NCI-H2107 treated with DMSO at 0.1 percent for 48 hours (cell line): Measurements from ENCODE around the gene ANKLE2.
"Not testable (repeated sequence)": the region's sequence is repeated elsewhere in the genome, so short reads cannot be mapped to it uniquely, and the experiment has no call there.

ENCODE experiments used
- DNase-seq: peaks from one replicate; lab custom pipeline; 2025; ENCODE audit not compliant: unreplicated experiment; lab: John Stamatoyannopoulos, UW

ANKLE2 gene

GRCh38 chr12:132692030-132692429 is 69.6 kb downstream of the ANKLE2 start:
- not testable (repeated sequence) for DNase-seq

GRCh38 chr12:132690112-132690511 is 71.5 kb downstream of the ANKLE2 start:
- DNase-seq: no peak

GRCh38 chr12:132689227-132689626 is 72.4 kb downstream of the ANKLE2 start:
- no peak for DNase-seq

GRCh38 chr12:132687211-132688164 is 74.1 kb downstream of the ANKLE2 start, which contains the start of the genes POLE and PXMP2:
POLE (minus strand) TSS chr12:132687342; CDS start chr12:132687315, 27 bp downstream.
PXMP2 (plus strand) TSS chr12:132687587; CDS start chr12:132687671, 84 bp downstream.
- DNase-seq: peak; percentile 82

GRCh38 chr12:132686825-132687210 is 74.8 kb downstream of the ANKLE2 start:
- no peak for DNase-seq

GRCh38 chr12:132685400-132685799 is 76.2 kb downstream of the ANKLE2 start:
- DNase-seq: no peak

GRCh38 chr12:132677492-132677891 is 84.1 kb downstream of the ANKLE2 start:
- DNase-seq: no peak

GRCh38 chr12:132675757-132676432 is 85.7 kb downstream of the ANKLE2 start:
- no peak for DNase-seq
